DMS114 treated with DMSO at 0.1 percent for 48 hours (cell line): ENCODE data around the gene TRMT1L.

Experiments
- DNase-seq: peaks from one replicate; lab custom pipeline; 2025; ENCODE audit not compliant: unreplicated experiment; lab: John Stamatoyannopoulos, UW

Gene TRMT1L

GRCh38 chr1:185132534-185132933 is 24.2 kb downstream of the TRMT1L start:
- DNase-seq = no peak

GRCh38 chr1:185129708-185130107 is 27.0 kb downstream of the TRMT1L start:
- DNase-seq = no peak

- no peak for DNase-seq
Measured at GRCh38 chr1:185112356-185112755, 44.4 kb downstream of the TRMT1L start.

DNA sequence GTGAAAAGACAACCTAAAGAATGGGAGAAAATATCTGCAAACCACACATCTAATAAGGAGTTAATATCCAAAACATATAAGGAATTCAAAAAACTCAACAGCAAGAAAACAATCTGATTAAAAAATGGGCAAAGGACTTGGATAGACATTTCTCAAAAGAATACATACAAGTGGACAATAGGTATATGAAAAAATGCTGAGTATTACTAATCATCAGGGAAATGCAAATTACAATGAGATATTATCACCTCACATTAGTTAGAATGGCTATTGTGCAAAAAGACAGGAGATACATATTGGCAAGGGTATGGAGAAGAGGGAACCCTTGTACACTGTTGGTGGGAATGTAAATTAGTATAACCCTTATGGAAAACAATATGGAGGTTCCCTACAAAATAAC is 44.9 kb downstream of the TRMT1L start:
- DNase-seq = no peak

DNA sequence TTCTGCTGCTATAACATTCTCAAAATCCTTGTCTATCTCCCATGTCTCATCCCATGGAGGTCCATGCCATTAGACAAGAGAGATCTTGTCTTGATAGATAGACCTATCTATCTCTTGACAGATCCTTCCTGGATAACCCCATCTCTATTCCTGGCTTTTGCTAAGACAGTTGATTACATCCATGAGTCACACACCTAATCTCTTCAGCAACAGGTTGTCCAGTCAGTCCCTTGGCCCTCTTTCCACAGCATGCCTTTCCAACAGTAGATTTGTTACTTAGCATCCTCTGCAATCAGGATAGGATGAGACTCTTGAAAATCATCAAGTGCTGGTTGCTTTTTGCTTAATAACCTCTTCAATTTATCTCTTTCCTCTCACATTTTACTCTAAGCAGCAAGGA is 46.6 kb downstream of the TRMT1L start:
- DNase-seq = no peak

GRCh38 chr1:185108321-185108720 is 48.4 kb downstream of the TRMT1L start:
- no peak for DNase-seq

GRCh38 chr1:185105121-185105520 is 51.6 kb downstream of the TRMT1L start:
- DNase-seq = no peak

GRCh38 chr1:185104083-185104482 is 52.7 kb downstream of the TRMT1L start:
- no peak for DNase-seq

- no peak for DNase-seq
Measured at GRCh38 chr1:185096531-185096930, 60.2 kb downstream of the TRMT1L start.

- DNase-seq = no peak
Measured at GRCh38 chr1:185094761-185095160, 62.0 kb downstream of the TRMT1L start.

DNA sequence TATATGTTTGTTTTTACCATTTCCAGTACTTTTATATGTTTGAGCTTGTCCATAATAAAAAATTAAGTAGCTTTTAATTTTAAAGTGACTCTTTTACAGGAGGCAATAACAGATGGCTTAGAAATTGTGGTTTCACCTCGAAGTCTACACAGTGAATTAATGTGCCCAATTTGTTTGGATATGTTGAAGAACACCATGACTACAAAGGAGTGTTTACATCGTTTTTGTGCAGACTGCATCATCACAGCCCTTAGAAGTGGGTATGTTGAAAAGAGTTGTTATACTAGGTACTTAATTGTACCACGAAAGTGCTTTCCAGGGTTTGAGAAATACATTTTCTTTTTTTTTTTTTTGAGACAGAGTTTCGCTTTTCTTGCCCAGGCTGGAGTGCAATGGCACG is 65.3 kb downstream of the TRMT1L start:
- no peak for DNase-seq

DNA sequence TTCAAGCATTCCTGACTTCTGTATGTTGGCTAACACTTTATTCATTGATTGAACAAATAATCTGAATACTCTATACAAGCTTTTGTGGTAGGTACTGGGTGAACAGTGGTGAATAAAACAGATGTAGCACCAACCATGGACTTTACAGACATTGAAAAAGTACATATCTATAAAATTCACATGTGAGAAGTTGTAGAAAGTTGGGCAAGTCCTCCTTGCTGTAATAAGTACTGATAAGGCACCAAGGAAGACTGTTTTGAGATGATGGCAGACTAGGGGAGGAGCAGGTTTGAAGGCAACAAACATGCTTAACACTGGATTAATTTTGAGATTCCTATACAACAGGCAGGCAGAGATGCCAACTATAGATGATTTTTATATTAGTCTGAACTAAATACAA is 69.0 kb downstream of the TRMT1L start:
- no peak for DNase-seq

DNA sequence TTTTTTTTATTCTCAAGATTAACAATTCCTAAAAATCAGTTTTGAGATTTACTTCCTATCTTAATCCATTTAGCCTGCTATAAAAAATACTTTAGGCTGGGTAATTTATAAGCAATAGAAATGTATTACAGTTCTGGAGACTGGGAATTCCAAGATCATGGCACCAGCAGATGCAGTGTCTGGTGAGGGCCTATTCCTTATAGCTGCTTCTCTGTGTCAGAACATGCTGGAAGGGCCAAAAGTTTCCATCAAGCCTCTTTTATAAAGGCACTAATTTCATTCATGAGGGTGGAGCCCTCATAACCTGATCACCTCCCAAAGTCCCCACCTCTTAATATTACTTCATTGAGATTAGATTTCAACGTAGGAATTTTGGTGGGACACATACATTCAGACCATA is 69.7 kb downstream of the TRMT1L start:
- DNase-seq = no peak

GRCh38 chr1:185083818-185084217 is 72.9 kb downstream of the TRMT1L start:
- DNase-seq = no peak

DNA sequence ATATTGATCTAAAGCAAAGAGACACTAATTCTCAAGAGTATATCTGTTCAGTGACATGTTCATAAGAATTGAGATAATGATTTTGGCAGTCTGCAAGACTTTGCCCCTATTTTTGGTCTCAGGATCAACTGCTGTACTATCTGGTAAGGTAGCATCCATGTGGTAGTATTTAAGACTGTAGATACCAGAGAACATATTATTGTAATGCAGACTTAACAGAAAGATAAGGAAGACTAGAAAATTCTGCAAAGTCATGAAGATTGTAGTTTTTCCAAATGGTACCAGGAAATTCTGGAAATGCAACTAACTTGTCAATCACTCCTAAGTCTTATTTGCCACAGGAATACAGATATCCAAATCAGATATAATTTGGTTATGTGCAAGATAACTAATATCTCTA is 76.3 kb downstream of the TRMT1L start:
- DNase-seq = no peak

DNA sequence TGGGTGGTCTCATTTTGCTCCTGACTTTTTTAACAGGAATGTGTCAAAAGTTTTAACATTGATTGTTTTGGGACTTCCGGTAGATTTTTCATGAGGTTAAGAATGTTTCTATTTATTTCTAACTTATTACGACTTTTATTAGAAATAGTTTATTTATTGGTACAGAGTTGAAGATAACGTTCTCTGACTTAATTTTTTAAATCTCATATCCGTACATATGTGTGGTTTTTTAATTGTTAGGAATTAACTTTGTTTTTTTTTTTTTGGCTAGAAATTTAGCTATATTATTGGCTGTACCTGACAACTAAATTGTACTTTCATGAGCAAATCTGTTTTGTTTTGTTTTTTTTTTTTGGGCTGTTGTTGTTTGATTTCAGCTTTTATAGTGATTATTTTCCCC is 79.4 kb downstream of the TRMT1L start:
- no peak for DNase-seq

DNA sequence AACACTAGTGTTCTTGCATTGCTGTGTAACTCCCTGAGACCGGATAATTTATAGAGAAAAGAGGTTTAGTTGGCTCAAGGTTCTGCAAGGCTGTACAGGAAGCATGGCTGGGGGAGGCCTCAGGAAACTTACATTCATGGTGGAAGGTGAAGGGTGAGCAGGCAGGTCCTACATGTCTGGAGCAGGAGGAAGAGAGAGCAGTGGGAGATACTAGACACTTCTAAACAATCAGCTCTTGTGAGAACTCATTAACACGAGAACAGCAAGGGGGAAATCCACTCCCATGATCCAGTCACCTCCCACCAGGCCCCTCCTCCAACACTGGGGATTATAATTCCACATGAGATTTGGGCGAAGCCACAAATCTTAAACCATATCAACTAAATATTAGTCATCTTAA is 81.3 kb downstream of the TRMT1L start:
- DNase-seq = no peak

GRCh38 chr1:185074307-185074706 is 82.4 kb downstream of the TRMT1L start:
- DNase-seq = no peak

- no peak for DNase-seq
Measured at GRCh38 chr1:185073725-185074124, 83.0 kb downstream of the TRMT1L start.

- no peak for DNase-seq
Measured at GRCh38 chr1:185070051-185070450, 86.7 kb downstream of the TRMT1L start.

DNA sequence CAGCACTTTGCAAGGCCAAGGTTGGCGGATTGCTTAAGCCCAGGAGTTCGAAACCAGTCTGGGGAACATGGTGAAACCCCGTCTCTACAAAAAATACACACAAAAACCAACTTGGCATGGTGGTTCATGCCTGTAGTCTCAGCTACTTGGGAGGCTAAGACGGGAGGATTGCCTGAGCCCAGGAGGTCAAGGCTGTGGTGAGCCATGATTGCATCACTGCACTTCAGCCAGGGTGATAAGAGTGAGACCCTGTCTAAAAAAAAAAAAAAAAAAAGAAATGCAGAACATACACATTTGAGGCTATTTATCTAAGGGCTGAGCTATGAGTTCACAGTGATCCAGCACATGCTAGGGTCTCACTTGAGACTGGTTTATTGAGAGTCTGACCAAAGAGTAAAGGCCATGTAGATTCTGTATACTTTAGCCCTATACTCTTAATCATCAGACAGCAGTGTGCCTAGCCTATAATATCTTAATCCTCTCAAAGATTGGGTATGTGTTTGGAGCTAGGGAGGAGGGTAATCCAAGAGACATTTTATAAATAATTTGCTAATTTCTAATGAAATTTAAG is 87.5 kb downstream of the TRMT1L start:
- no peak for DNase-seq

GRCh38 chr1:185068341-185068740 is 88.4 kb downstream of the TRMT1L start:
- DNase-seq = no peak
